Non-pigmented ciliary epithelial cell (primary cell): ENCODE results near the gene FAM53B.

Source experiments
- DNase-seq: peaks from one replicate; pipeline ENCODE4 v3.0.0-alpha.2; 2010; ENCODE audit warnings: low read depth

The FAM53B gene

GRCh38 chr10:124728071-124728829, 15.9 kb downstream of the FAM53B start:
- DNase-seq = no peak

- DNase-seq = no peak
Observed at GRCh38 chr10:124727361-124727960, 16.7 kb downstream of the FAM53B start.

DNA sequence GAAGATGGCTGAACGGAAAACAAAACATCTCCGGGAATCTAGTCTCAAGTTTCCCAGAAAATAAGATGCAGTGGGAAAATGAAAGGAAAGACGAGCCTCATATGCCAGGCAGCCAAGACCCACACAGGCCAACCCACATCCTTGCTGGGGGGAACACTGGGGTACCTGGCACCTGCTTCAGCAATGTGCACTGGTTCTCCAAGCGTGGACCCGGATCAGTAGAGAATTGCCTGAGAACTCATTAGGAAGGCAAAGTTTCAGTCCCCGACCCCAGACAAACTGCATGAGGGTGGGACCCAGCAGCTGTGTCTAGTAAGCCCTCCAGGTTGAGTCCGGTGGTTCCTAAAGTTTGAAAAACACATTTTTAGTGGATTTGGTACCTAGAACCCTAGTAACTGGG, 18.4 kb downstream of the FAM53B start:
- DNase-seq = no peak

DNA sequence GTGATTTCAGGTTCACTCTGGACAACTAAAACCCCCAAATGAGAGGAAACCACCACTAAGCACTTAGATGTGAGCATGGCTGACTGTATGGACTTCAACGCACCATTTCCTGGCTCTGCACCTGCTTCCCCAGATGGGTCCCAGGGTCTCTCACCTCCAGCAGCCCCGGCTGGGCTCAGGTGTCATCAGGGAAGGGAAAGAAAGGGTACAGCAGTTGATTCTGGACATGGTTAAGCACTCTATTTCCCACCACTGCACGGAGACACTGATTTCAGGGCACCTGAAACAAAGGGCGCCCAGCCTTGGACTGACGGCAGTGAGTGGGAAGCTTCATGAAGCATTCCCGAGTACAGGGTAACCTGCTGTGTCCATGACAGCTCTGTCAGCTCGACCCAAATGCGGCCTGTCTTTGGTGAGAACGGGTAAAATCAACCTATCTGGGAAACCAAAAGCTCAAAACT, 19.0 kb downstream of the FAM53B start:
- no peak for DNase-seq

- no peak for DNase-seq
Observed at GRCh38 chr10:124724279-124725027, 19.7 kb downstream of the FAM53B start.

- DNase-seq = no peak
Observed at GRCh38 chr10:124723826-124724225, 20.4 kb downstream of the FAM53B start.

DNA sequence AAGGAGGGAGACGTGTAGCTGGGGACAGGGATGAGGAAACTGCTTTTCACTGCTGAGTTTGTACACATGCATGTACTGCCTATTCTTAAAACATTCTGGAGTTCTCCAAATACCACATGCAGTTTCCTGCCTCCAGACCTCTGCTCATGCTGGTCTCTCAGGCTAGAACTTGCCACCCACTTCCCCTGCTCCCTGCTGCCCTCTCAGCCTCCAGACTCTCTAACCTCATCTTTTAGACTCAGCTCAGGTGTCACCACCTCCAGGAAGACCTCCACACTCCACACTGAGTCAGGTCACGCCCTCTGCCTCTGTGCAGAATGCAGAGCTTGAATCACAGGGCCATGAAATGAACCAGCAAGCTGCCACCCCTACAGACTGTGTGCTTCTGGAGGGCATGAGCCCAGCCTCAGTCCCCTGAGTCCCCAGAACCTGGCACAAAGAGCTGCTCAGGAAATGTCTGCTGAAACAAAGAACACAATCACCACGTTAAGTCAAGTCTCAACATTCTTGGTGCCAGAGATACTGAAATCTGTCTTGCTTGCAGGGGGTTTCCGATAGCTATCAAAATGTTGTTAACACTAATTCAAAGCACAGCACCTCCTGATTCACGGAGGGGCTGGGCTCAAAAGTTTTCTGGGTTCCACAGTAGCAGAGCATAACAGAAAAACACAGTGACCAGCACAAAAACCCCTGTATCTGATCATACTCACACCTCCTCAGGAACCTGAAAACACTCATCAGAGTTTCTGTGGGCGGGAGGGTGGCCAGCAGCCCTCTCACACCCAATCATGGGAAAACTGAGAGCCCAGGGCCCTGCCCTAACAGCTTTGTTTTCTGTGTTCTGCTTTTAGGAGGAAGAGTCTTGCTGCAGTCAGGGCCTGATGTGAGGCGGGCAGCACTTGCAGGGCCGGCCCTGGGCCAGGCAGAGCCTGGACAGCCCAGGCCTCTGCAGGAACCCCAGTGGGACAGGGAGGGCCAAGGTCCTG, 21.1 kb downstream of the FAM53B start:
- DNase-seq = no peak

- DNase-seq = no peak
Observed at GRCh38 chr10:124721330-124722045, 22.7 kb downstream of the FAM53B start.

- peak; percentile 31 for DNase-seq
Observed at GRCh38 chr10:124719213-124719851, 24.8 kb downstream of the FAM53B start.

DNA sequence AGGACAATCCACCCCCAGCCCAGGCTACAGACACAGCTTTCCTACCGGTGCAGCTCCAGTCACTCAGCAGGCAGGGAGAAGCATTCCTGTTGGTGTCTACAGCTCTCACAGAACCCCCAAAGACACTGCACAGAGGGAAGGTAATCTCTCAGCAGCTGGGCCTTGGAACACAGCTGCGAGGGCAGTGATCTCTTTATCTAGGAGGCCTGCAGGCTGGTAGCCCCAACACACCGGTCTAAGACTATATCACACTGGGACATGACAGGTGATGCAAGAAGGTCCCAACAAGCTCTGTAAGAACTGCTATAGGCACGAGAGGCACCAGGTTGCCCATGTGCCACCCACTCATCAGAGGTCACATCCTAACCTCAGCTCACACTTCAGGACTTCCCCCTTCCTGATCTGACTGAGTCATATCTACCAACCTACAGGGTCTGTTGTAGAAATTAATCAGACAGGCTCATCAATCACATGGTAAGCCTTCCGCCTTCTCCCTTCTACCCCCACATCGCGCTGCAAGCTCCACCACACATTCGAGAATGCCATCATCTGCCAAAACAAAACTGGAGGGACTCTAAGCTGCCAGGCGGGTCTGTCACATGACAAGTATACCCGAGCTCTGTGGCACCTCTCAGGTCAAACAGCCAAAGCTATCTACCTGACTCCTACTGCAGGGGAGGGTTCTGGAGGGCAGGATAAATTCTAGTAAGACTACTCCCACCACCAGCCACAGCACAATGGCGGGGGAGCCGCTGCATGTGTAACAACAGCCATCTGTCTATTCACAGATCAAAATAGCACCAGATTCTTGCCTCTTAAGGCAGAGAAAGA, 26.1 kb downstream of the FAM53B start:
- no peak for DNase-seq

DNA sequence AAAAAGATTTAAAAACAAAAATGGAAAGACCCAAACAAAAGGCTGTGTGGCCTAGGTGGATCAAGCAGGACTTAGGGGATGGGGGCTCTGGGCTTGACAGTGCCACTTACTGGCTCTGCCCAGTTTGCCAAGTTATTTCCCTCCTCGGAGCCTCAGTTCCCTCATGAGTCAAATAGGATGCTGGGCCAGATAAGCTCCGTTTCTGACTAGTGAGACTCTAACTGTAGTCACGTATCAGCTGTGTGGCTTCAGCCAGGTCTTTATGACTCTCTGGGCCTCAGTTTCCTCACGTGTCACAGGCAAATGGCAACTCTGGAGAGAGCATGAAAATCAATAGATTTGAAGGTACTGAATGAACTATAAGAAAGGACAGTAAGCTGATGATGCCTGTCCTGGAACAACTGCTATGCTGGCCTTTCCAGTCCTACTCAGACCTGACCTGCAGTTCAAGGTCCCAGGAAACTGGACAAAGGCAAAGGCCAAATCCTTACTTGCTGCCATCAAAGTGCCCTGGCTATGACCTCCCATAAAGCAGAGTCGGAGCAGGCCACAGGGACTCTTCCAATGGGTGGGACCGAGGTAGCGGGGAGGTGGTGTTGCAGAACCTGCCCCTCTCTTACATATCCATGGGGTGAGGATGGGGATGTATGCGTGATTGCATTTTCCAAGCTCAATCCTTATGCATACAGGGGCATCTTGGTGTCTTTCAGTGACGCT, 27.0 kb downstream of the FAM53B start:
- no peak for DNase-seq

- no peak for DNase-seq
Observed at GRCh38 chr10:124716369-124716768, 27.8 kb downstream of the FAM53B start.

GRCh38 chr10:124715439-124715838, 28.7 kb downstream of the FAM53B start:
- no peak for DNase-seq

GRCh38 chr10:124713679-124714255, 30.4 kb downstream of the FAM53B start:
- no peak for DNase-seq

GRCh38 chr10:124712704-124713407, 31.3 kb downstream of the FAM53B start:
- DNase-seq = no peak

DNA sequence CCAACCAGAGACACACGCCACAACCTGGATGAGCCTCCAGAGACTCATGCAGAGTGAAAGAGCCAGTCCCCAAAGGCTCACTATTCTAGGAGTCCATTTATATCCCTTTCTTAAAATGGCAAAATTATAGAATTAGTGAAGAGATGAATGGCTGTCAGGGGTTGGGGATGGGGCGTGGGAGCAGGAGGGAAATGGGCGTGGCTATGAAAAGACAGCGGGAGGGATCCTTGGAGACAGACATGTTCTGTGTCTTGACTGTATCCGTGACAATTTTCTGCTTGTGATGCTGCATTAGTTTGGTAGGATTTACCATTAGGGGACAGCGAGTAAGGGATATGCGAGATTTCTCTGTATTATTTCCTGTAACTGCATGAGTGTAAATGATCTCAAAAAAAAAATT, 33.0 kb downstream of the FAM53B start:
- no peak for DNase-seq

DNA sequence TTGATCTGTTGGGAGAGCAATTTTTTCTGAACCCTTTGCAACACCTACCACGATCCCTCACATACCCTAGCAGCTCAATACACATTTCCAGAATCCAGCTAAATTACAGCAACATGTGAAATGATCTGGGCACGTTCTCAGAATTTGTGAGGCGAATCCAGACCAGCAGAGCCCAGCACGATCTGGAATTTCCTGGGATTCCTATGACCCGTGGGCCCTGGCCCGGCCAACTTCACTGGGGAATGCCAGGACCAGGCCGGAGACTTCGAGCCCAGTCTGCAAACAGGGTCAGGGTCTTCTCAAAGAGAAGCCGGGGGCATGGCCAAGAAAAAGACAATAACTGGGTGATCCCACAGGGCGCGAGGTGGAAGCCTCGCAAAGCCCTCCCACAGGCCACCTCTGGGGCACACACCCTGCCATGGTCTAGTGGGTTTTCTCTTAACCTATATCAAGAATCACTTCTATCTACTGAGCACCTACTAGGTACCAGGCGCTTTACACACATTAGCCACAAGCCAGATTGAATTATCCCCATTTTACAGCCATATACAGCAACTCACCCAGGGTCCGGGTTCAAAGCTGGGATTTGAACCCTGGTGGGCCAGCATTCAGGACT, 33.8 kb downstream of the FAM53B start:
- no peak for DNase-seq

DNA sequence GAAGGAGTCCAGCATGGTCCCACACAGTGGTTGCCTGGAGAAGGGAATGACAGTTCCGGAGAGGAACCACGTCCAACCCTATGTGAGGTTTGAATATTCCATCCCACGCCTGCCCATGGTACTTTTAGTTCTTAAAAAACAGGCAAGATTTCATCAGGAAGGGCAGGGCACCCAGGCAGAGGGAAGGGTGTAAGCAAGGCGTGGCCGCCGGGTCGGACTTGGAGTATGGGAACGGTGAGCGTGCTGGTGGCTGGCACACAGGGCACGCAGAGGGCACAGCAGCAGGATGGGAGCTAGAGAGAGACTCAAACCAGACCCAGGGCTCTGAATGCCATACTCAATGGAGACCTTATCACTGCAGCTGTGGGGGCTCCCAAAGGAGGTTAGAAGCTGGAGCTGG, 34.3 kb downstream of the FAM53B start:
- no peak for DNase-seq
